Jurkat, Clone E6-1 (cell line): ENCODE measurements around the gene ZNF280D.
"Not testable (repeated sequence)": the region's sequence is repeated elsewhere in the genome, so short reads cannot be mapped to it uniquely, and the experiment has no call there.

Source experiments
- DNase-seq: peaks from one replicate; pipeline ENCODE4 v3.0.0-alpha.2; 2011; ENCODE audit warnings: low read depth, low spot score
- H3K4me3 ChIP-seq: 2 replicates; pipeline ENCODE4 v1.5.1; 2011; ENCODE audit warnings: mild to moderate bottlenecking, low read length, control low read depth, moderate library complexity

Gene ZNF280D

GRCh38 chr15:56723787-56724186, 9.5 kb downstream of the ZNF280D start:
- no peak overlapping the region for H3K4me3 ChIP-seq
- peak; percentile 51 for DNase-seq

GRCh38 chr15:56719774-56720555, 13.3 kb downstream of the ZNF280D start:
- no peak overlapping the region for H3K4me3 ChIP-seq
- no peak for DNase-seq

GRCh38 chr15:56719021-56719612, 14.2 kb downstream of the ZNF280D start:
- DNase-seq = no peak
- H3K4me3 ChIP-seq = no peak overlapping the region

DNA sequence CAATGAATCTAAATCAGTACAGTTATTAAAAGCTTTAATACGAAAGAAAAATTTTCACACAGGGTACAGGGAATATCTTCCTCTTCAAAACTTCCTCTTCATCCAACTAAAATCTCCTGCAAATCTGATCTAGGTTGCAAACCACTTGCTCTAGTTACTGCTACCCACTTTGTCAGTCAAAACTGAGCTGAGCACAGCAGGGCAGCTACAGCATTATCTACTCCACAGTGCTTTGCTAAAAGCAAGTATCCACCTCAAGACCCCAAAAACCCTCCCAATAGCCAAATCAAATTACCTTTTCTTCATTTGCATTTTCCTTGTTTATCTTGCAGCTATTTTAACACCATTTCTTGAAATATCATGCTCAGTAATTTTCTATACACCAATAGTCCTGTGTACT, 14.7 kb downstream of the ZNF280D start:
- H3K4me3 ChIP-seq = no peak overlapping the region
- DNase-seq = no peak

DNA sequence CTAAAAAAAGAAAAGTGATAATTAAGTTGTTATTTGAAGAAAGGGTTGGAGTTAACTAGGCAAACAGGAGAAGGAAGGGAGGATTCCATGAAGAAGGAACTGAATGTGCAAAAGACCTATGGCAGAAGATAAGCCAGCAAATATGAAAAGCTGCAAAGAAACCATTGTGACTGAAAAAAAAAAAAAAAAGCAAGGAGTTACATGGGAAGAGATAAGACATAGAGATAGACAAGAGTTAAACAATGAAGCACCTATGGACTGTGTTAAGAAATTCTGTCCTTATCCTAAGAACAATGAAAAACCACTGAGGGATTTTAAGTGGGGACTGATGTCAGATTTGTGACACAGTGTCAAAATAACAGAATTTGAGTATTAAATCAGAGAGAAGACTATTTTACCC, 17.0 kb downstream of the ZNF280D start:
- no peak for DNase-seq
- no peak overlapping the region for H3K4me3 ChIP-seq

DNA sequence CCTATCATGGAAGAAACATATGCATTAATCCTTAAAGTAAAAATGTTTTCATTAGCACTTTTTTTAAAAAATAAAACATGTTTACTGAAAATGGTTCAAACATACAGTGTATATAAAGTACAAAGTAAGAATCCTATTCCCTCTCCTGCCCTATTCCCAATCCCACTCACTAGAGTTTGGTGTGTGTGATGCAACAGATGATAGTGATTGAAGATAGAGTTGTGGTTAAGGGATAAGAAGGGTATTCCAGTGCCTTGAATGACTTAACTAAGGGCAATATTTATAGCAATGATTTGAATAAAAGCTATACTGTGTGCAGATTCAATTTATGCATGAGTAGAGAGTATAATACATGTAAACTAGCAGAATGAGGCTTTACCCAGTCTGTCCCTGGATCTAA, 18.1 kb downstream of the ZNF280D start:
- no peak overlapping the region for H3K4me3 ChIP-seq
- DNase-seq = no peak

GRCh38 chr15:56709502-56709901, 23.8 kb downstream of the ZNF280D start:
- DNase-seq, H3K4me3 ChIP-seq: not testable (repeated sequence)

DNA sequence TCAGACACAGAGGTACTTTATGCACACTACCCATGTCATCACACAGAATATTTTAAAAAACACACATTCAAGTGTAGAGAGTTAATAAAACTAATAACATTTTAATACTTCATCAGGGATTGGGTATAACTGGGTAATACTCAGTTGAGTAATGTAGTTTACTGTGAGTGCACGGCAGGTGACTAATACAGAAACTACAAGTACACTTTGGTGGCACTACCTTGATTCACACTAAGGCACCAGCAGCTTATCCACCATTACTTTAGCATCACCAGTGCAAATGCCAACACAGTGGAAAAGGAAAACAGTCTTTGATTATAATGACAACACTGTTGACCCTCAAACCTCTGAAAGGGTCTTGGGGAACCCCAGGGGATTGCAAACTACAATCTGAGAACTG, 33.6 kb downstream of the ZNF280D start:
- DNase-seq = no peak
- H3K4me3 ChIP-seq = no peak overlapping the region

- no peak overlapping the region for H3K4me3 ChIP-seq
- DNase-seq = no peak
Measured at GRCh38 chr15:56698270-56698669, 35.0 kb downstream of the ZNF280D start.

GRCh38 chr15:56693761-56694160, 39.5 kb downstream of the ZNF280D start:
- no peak for DNase-seq
- no peak overlapping the region for H3K4me3 ChIP-seq

DNA sequence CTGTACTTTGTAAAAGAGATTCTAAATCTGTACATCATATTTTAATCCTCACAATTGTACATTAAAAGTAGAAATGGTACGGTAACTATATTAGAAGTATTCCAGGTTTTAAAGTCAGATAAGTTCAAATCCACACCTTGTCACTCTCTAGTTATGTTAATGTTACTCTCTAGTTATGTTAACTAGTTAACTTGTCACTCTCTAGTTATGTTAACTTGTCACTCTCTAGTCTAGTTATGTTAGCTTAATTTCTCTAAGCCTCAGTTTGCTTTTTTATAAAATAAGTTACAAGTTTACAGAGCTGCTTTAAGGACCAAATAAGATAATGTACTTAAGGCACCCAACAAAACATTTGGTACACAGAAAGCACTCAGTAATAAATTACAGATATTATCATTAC, 42.6 kb downstream of the ZNF280D start:
- DNase-seq = no peak
- no peak overlapping the region for H3K4me3 ChIP-seq

- peak; percentile 88 for DNase-seq
- H3K4me3 ChIP-seq = peak overlapping the region; percentile 38
Measured at GRCh38 chr15:56683908-56684307, 49.4 kb downstream of the ZNF280D start.

- peak overlapping the region; percentile 1 for H3K4me3 ChIP-seq
- no peak for DNase-seq
Measured at GRCh38 chr15:56681113-56681512, 52.2 kb downstream of the ZNF280D start.

DNA sequence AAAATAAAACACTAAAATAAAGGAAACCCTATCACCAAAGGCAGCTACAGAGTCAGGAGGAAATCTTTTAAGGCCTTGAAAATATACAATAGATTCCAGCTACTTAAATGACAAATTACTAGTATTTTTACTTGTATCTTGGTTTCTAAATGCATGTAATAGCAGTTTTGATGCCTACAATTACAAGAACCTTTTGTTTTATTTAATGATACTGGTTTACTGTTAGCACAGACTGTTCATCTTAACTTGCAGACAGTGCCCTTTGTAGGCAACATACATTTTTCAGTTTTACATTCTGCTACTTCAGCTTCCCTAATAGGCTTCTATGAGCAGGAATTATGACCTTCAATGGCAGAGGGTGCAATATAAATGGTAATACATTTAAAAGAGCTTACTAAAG, 54.1 kb downstream of the ZNF280D start:
- H3K4me3 ChIP-seq = no peak overlapping the region
- peak; percentile 60 for DNase-seq

DNA sequence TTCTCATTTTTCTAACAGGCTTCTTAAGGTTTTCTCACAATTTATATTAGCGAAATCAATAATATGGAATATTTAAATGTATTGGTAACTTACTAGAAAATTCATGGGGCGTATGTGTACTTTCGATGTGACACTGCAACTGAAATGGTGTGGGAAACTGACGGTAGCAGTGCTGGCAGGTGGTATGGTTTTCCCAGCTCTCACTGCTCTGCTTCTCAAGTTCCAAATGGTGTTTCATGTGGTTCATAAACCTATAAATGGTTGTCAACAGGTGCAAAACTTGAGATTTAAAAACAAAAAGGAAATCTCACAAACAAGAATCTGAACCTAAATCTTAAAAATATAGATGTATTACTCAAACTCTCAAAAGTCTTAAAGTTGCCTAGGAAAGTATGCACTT, 54.7 kb downstream of the ZNF280D start:
- DNase-seq = peak; percentile 99
- H3K4me3 ChIP-seq = peak overlapping the region; percentile 29

DNA sequence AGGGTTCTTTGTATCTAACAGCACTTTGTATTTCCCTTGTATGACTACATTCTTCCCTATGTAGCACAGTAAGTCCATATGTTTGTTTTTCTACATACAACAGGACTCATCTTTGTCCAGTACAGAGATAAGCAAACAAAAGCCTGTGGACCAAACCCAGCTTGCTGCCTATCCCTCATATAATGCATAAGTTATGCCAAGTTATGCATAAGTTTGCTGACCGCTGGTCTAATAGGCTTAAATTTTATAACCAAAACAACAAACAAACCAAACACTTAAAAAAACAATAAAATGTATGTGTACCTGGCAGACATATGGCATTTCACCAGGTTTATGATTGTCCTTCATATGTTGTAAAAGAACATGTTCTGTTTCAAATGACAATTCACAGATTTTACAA, 56.0 kb downstream of the ZNF280D start:
- no peak overlapping the region for H3K4me3 ChIP-seq
- no peak for DNase-seq

DNA sequence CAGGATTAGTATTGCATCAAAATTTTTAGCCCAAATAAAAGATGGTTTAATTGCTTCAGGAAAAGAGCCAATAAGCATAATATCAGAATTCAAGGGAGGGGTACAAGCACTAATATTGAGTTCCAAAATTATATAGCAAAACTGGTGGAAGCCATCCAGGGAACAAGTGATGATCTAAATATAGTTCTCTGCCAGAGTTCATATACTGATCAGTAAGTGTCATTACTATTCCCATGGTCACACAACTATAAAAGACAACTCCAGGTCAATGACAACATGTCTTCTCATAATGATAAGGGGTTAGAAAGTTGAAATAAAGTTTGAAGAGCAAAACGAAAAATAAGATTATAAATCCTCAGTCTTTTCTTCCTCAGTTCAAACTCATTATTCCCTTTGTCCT, 57.4 kb downstream of the ZNF280D start:
- no peak overlapping the region for H3K4me3 ChIP-seq
- DNase-seq = no peak

- no peak for DNase-seq
- no peak overlapping the region for H3K4me3 ChIP-seq
Measured at GRCh38 chr15:56674857-56675256, 58.5 kb downstream of the ZNF280D start.

GRCh38 chr15:56672721-56673120, 60.6 kb downstream of the ZNF280D start:
- no peak for DNase-seq
- no peak overlapping the region for H3K4me3 ChIP-seq

DNA sequence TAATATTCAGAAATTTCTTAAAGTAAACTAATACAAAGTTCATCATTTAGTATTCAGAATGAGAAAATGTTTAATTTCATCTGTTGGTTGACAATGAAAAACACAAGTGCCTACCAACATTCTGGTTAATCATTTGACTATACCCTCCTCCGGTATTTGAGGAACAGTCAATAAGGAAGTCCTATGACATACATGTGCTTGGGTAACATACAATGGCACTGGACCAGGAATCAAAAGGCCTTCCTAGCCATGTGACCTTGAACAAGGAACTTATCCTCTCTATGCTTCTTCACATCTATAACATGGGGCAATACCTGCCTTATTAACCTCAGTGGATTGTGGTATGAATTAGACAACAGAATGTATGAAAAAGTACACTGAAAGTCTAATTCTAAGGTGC, 65.8 kb downstream of the ZNF280D start:
- no peak for DNase-seq

GRCh38 chr15:56660943-56661342, 72.4 kb downstream of the ZNF280D start:
- H3K4me3 ChIP-seq = no peak overlapping the region
- DNase-seq = peak; percentile 62

More for the DNA sequence above, 65.8 kb downstream of the ZNF280D start:
- no peak overlapping the region for H3K4me3 ChIP-seq
